GM19397 (cell line): Measurements from ENCODE around the gene DAPK1.

Source experiments
- ATAC-seq: cut with Tn5 transposase; IDR thresholded peaks from one replicate; pipeline ENCODE4 v1.9.1; 2021; ENCODE audit warnings: mild to moderate bottlenecking, moderate library complexity; ENCODE audit not compliant: unreplicated experiment

Gene DAPK1

DNA sequence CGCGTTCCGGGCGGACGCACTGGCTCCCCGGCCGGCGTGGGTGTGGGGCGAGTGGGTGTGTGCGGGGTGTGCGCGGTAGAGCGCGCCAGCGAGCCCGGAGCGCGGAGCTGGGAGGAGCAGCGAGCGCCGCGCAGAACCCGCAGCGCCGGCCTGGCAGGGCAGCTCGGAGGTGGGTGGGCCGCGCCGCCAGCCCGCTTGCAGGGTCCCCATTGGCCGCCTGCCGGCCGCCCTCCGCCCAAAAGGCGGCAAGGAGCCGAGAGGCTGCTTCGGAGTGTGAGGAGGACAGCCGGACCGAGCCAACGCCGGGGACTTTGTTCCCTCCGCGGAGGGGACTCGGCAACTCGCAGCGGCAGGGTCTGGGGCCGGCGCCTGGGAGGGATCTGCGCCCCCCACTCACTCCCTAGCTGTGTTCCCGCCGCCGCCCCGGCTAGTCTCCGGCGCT lies at the start of gene DAPK1:
Gene DAPK1 (plus strand): TSS at position 264 of the 442 bp plus-strand sequence. CDS start 1,211 bp downstream, outside the sequence.
- peak; percentile 65 for ATAC-seq

DNA sequence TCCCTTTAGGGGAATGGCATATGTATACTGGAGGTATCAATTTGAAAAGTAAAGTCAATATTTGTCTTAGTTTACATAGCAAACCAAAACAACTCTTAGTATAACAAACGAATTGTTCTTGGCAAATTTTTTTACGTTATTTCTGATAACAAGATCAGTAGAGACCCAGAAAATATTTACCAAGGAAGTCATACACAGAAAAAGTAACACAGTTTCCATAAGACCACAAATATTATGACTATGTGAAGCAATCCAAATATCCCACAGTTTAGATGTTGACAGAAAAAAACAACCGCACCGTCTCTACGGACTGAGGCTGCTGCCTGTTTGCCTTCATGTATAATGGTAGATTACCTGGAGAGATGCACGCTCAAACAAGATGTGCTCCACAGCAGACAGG lies 46.5 kb upstream of the DAPK1 start:
- no peak for ATAC-seq

GRCh38 chr9:87455407-87455806 lies 42.3 kb upstream of the DAPK1 start:
- ATAC-seq, result no peak

DNA sequence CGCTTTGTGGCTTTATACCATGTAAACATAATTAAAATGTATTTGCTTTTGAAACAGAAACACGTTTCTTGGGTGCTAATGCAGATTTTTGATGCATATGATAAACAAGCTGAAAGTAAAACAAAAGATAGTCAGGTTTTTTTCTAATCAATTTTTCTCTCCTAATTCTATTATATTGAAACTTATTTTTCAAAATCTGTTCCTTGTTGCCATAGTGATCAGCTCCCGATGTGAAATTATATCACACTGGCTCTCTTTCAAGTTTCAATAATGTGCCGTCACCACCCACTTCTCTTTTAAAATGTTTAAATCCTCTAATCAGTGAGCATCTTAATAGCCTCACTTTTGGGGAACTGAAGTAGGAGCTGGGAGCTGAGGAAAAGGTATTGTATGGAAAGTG lies 36.4 kb upstream of the DAPK1 start:
- ATAC-seq, result no peak

- ATAC-seq, result peak; percentile 52
Measured at GRCh38 chr9:87464110-87464991, 33.3 kb upstream of the DAPK1 start.

DNA sequence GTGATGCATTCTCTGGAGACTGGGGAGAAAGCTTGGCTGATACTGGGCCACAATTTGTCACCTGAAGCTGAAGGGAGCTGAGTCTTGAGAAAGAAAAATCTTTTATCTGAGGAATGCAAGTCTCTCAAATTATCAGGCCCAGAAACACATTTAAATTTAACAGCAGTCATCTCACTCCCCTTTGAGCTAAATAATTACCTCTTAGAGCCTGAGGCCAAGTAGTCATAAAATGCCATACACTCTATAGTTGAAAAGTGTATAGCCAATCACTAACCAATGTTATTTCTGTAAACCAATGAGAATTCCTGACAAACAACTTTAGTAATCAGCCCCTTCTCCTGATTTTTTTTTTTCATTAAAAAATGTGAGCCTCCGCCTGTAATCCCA lies 32.7 kb upstream of the DAPK1 start:
- no peak for ATAC-seq

GRCh38 chr9:87465816-87466215 lies 31.9 kb upstream of the DAPK1 start:
- no peak for ATAC-seq

- no peak for ATAC-seq
Measured at GRCh38 chr9:87467187-87467586, 30.5 kb upstream of the DAPK1 start.

DNA sequence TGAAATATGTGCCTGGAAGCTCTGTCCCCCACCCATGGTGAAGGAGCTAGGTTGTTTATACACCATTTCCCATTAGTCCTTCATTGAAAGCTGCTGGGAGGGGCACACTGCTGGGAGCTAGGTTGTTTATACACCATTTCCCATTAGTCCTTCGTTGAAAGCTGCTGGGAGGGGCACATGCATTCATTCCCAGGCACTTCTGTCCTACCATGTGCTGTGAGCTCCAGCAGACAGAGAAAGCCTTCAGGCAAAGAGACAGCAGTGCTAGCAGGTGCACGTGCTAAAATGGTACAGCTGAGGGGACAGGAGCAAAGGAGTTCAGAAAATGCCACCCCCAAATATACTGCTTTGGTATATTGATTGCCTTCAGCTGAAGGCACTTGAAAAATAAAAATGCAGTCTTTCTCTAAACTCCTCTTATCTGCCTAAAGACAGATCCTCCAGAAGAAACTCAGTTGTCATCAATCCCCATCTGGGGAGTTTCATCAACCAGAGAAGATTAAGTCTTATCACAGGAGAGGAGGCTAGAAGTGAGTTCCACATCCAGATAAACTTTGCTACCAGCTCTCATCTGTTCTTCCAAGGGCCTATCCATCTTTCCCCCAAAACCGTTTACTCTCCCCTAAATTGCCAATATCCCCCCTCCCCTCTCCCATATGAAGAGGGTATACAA lies 27.7 kb upstream of the DAPK1 start:
- no peak for ATAC-seq

DNA sequence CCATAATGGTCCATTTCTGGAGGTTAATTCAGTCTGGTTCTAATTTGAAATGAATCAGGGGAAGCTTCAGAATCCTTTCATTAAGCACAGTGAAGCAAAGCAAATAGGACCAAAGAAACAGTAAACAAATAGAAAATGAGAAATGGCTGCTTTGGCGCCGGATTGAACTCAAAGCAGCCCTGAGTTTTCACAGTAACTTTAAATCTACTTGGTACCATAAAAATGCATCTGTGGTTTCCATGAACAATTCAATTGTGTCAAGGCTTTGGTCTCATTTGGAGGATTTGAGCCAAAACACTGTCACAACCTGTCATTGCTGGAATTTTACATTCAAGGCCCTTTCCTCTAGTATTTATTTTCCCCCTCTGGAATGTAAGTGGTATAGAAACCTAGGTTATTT lies 25.9 kb upstream of the DAPK1 start:
- no peak for ATAC-seq

DNA sequence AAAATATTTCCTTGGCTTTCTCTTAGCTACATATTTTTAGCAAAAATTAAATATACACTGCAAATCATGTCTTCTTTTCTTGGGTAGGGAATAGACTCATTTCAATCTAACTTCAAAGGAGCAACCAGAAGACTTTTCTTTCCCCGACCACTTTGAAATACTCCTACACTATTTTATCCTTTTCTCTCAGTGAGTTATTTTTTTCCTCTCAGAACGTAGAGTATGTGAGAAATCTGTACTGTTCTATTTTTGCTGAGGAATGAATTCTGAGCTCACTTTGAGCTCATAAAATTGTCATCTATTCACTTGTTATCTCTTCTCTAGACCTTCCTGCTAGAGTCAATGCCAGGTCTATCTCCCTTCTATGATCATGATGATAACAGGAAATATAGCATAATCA lies 22.2 kb upstream of the DAPK1 start:
- no peak for ATAC-seq

DNA sequence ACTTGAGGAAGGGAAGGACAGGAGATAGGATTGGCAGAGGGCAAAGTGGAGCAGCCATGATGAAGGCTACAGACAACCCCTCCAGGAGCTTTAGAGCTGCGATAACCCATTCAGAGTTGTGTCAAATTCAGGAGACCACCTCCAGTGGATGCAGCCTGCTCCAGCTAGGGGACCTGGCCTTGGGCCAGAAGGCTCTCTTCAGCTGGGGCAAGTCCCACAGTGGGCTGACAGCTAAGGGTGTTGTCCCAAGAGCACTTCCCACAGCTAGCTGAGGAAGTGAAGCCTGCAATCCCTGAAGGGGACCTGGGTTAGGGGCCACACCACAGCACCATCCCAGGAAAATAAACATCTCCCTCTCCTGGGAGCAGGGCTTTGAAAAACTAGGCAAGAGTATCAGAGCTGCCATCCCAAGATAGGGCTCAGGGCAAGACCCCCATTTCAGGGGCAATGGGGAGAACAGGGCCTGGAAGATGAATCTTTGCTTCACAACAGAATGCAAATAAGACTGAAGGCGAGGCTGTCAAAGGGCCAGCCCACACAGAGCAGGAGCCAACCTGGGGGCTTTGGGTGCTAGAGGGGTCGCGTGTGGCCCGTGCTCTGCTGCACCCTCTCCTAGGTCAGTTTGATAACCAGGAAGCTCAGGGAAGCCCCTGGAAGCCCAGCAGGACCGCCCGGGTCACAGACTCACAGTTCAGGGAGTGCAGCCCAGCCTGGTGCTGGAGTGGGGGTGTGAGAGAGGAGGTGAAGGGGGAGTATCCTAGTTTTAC lies 19.3 kb upstream of the DAPK1 start:
- ATAC-seq, result no peak

- peak; percentile 82 for ATAC-seq
Measured at GRCh38 chr9:87479801-87480201, 17.9 kb upstream of the DAPK1 start.

GRCh38 chr9:87481890-87482855 lies 15.5 kb upstream of the DAPK1 start:
- no peak for ATAC-seq

- ATAC-seq, result no peak
Measured at GRCh38 chr9:87490225-87490624, 7.4 kb upstream of the DAPK1 start.

- no peak for ATAC-seq
Measured at GRCh38 chr9:87490907-87491306, 6.8 kb upstream of the DAPK1 start.

DNA sequence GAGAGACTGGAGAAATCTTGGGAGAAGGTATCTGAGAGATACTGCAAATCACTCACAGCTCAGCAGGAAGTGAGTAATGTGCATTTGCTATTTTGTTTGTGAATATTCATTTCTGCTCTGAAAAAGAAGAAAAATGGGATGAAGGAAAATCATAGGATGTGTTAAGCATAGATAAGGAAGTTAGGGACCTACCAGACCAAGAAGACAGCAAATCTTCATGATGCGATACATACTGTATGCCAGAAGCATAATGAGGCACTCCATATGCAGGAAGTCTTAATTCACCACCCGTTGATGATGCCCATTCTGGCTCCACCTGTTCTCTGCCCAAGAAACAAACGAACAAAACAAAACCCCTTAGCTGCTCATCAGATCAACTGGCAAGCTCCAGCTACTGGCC lies 6.1 kb upstream of the DAPK1 start:
- no peak for ATAC-seq

DNA sequence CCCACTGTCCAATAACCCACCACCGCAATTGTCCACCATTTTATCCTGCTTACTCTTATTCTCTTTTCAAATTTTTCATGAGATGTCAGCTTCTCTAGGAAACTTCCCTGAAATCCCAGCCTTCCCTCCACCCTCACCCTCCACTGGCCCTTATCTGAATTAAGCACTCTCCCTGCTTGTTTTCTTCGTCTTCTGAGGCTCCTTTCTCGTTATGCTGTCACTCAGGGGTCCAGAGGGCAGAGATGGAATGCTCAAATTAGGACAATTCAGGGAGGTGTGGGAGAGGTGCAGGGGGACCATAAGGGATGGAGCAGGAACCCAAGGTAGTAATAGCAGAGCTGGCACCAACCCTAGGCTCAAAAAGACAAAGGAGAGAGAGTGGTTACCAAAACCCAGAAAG lies 5.0 kb upstream of the DAPK1 start:
- no peak for ATAC-seq

GRCh38 chr9:87494970-87495471 lies 2.6 kb upstream of the DAPK1 start:
- ATAC-seq, result no peak

DNA sequence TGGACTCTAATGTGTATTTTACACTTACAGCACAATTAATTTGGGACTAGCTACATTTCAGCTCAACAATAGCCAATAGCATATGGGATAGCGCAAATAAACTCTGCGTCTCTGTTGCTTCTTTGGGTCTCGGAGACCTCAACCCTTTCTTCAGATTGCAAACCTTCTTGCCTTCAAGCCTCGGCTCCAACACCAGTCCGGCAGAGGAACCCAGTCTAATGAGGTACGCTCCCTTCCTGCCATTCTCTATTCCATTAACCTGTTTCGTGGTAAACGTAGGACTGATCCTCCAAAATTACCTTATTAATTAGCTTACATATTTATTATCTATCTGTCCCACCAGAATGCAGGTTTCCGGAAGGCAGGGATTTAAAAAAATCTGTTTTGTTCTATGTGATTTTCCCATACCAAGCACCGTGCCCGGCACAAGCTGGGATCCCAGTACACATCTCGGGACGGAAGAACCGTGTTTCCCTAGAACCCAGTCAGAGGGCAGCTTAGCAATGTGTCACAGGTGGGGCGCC lies 525 bp upstream of the DAPK1 start:
- ATAC-seq, result no peak
